ENCODE data around the gene ETV5. TPM values are rescaled to one million over a fixed set of nuclear protein-coding genes. Genes with fewer than 3 reads are reported as not detected.
A peak's percentile ranks its signal among the peaks of the same experiment; 100 is the strongest.

The ETV5 gene
- polyA plus RNA-seq, 3 donors, result 0.07 to 1.2 (median 0.88) TPM

DNA sequence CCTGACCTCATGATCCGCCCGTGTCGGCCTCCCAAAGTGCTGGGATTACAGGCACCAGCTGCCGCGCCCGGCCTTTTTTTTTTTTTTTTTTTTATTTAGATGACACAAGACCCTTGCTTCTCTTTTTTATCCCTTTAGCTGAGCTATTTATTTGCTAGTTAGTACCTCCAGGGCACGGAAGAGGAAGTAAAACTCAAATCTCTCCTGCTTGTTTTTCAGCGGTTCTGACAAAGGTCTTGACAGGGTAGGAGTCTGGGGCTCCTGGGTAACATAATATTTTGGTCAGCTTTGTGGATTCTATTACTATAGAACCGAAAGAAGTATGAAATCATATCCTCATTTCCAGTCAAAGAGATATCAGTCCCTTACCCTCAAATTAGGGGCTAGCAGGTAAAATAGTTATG is 44.0 kb upstream of the ETV5 start:
- peak; percentile 77 to 89 (median 82) for DNase-seq

GRCh38 chr3:186152361-186152798 is 43.5 kb upstream of the ETV5 start:
- H3K27me3 Mint-ChIP-seq (ENCODE audit: low read depth in 3 of 3), result peaks cover 7 to 22% (median 15%) of the 10 kb centered on the region in 3 donors
- peaks cover 39 to 45% of the 10 kb centered on the region in 2 donors for H3K4me1 ChIP-seq (ENCODE audit: control insufficient read depth in 1 of 2, insufficient read depth in 2 of 2, low read length in 2 of 2)
- peak overlapping the region in 1 of 3 experiments; percentile 21 for H3K4me3 ChIP-seq (replicated peaks in 1 of 3; ENCODE audit: low read depth in 2 of 3, low read length in 3 of 3)
- H3K9me3 ChIP-seq (replicated peaks in 1 of 2; ENCODE audit: control insufficient read depth in 1 of 2, insufficient read depth in 1 of 2, low read length in 2 of 2), result no peaks in the 10 kb centered on the region
- no peak overlapping the region for H2AFZ ChIP-seq (ENCODE audit: insufficient read depth, low read depth, low read length, poor library complexity, severe bottlenecking)
- no peak overlapping the region for H3K9ac ChIP-seq (ENCODE audit: insufficient read depth, low read length, poor library complexity, severe bottlenecking)
- H3K4me3 Mint-ChIP-seq, result no peak overlapping the region
- H3K9me3 Mint-ChIP-seq, result peaks cover 0 to 4% (median 0%) of the 10 kb centered on the region in 7 donors
- H3K27ac Mint-ChIP-seq, result peak overlapping the region in 6 of 7 donors; percentile 57 to 89 (median 83)
- peak overlapping the region; percentile 26 for H3K4me2 ChIP-seq (replicated peaks; ENCODE audit: extremely low read depth, low read length, poor library complexity, severe bottlenecking)
- no peak overlapping the region for H3K27ac ChIP-seq (ENCODE audit: low read depth in 1 of 2, low read length in 2 of 2)
- 40% methylated on average over 3 of the region's 8 CpGs for WGBS (ENCODE audit: insufficient coverage)
- H3K4me1 Mint-ChIP-seq, result peaks cover 47% of the 10 kb centered on the region
- H3K36me3 ChIP-seq (replicated peaks in 1 of 2; ENCODE audit: control insufficient read depth in 1 of 2, insufficient read depth in 2 of 2, low read length in 2 of 2), result peaks cover 25 to 53% of the 10 kb centered on the region in 2 donors
- H3K27me3 ChIP-seq (ENCODE audit: control insufficient read depth in 2 of 2, insufficient read depth in 2 of 2, low read length in 2 of 2), result no peaks in the 10 kb centered on the region
- intact Hi-C loops (cut with micrococcal nuclease), result loop anchor here (5.0 kb wide), 2 partner anchors 35 to 45 kb away; partner anchors contain the start of gene ETV5 (in 1 of the 2)
- H3K36me3 Mint-ChIP-seq, result peaks cover 54 to 60% of the 10 kb centered on the region in 2 donors
- H4K20me1 ChIP-seq (ENCODE audit: insufficient read depth, low read length), result peaks cover 34% of the 10 kb centered on the region
- TF ChIP-seq, protein P1, sequence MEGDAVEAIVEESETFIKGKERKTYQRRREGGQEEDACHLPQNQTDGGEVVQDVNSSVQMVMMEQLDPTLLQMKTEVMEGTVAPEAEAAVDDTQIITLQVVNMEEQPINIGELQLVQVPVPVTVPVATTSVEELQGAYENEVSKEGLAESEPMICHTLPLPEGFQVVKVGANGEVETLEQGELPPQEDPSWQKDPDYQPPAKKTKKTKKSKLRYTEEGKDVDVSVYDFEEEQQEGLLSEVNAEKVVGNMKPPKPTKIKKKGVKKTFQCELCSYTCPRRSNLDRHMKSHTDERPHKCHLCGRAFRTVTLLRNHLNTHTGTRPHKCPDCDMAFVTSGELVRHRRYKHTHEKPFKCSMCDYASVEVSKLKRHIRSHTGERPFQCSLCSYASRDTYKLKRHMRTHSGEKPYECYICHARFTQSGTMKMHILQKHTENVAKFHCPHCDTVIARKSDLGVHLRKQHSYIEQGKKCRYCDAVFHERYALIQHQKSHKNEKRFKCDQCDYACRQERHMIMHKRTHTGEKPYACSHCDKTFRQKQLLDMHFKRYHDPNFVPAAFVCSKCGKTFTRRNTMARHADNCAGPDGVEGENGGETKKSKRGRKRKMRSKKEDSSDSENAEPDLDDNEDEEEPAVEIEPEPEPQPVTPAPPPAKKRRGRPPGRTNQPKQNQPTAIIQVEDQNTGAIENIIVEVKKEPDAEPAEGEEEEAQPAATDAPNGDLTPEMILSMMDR (IDR thresholded peaks at IDR 0.05), result no peak
- DNase-seq, result peak; percentile 4 to 8 (median 5)
- H3K79me2 ChIP-seq (ENCODE audit: insufficient read depth, low read length), result no peaks in the 10 kb centered on the region

More for the DNA sequence above, 44.0 kb upstream of the ETV5 start:
- Histone ChIP-seq H3K9ac (ENCODE audit: insufficient read depth, low read length, poor library complexity, severe bottlenecking) (no peak overlapping the region), H3K4me1 (ENCODE audit: control insufficient read depth in 1 of 2, insufficient read depth in 2 of 2, low read length in 2 of 2) (peaks cover 39 to 45% of the 10 kb centered on the region in 2 donors), H3K27me3 (ENCODE audit: control insufficient read depth in 2 of 2, insufficient read depth in 2 of 2, low read length in 2 of 2) (no peaks in the 10 kb centered on the region), H4K20me1 (ENCODE audit: insufficient read depth, low read length) (peaks cover 32% of the 10 kb centered on the region), H3K9me3 (replicated peaks in 1 of 2; ENCODE audit: control insufficient read depth in 1 of 2, insufficient read depth in 1 of 2, low read length in 2 of 2) (no peaks in the 10 kb centered on the region), H2AFZ (ENCODE audit: insufficient read depth, low read depth, low read length, poor library complexity, severe bottlenecking) (no peak overlapping the region), H3K4me3 (replicated peaks in 1 of 3; ENCODE audit: low read depth in 2 of 3, low read length in 3 of 3) (no peak overlapping the region), H3K27ac (ENCODE audit: low read depth in 1 of 2, low read length in 2 of 2) (peak overlapping the region in 1 of 2 donors; percentile 53), H3K79me2 (ENCODE audit: insufficient read depth, low read length) (no peaks in the 10 kb centered on the region), H3K36me3 (replicated peaks in 1 of 2; ENCODE audit: control insufficient read depth in 1 of 2, insufficient read depth in 2 of 2, low read length in 2 of 2) (peaks cover 25 to 52% of the 10 kb centered on the region in 2 donors), H3K4me2 (replicated peaks; ENCODE audit: extremely low read depth, low read length, poor library complexity, severe bottlenecking) (peak overlapping the region; percentile 26)
- peaks cover 50 to 59% of the 10 kb centered on the region in 2 donors for H3K36me3 Mint-ChIP-seq
- WGBS (ENCODE audit: insufficient coverage), result 0% methylated on average over 1 of the region's 9 CpGs
- peaks cover 45% of the 10 kb centered on the region for H3K4me1 Mint-ChIP-seq
- H3K9me3 Mint-ChIP-seq, result peaks cover 0 to 4% (median 0%) of the 10 kb centered on the region in 7 donors
- H3K27ac Mint-ChIP-seq, result peak overlapping the region; percentile 72 to 89 (median 87)
- H3K4me3 Mint-ChIP-seq, result no peak overlapping the region
- H3K27me3 Mint-ChIP-seq (ENCODE audit: low read depth in 3 of 3), result peaks cover 7 to 21% (median 14%) of the 10 kb centered on the region in 3 donors
- TF ChIP-seq, protein P1 (IDR thresholded peaks at IDR 0.05), result no peak
- intact Hi-C loops (cut with micrococcal nuclease), result loop anchor here (5.0 kb wide), 2 partner anchors 36 to 46 kb away; partner anchors contain the start of gene ETV5 (in 1 of the 2)

Data from CD14-positive monocyte (primary cell).